ENCODE data around the gene MYO7A.

DNA sequence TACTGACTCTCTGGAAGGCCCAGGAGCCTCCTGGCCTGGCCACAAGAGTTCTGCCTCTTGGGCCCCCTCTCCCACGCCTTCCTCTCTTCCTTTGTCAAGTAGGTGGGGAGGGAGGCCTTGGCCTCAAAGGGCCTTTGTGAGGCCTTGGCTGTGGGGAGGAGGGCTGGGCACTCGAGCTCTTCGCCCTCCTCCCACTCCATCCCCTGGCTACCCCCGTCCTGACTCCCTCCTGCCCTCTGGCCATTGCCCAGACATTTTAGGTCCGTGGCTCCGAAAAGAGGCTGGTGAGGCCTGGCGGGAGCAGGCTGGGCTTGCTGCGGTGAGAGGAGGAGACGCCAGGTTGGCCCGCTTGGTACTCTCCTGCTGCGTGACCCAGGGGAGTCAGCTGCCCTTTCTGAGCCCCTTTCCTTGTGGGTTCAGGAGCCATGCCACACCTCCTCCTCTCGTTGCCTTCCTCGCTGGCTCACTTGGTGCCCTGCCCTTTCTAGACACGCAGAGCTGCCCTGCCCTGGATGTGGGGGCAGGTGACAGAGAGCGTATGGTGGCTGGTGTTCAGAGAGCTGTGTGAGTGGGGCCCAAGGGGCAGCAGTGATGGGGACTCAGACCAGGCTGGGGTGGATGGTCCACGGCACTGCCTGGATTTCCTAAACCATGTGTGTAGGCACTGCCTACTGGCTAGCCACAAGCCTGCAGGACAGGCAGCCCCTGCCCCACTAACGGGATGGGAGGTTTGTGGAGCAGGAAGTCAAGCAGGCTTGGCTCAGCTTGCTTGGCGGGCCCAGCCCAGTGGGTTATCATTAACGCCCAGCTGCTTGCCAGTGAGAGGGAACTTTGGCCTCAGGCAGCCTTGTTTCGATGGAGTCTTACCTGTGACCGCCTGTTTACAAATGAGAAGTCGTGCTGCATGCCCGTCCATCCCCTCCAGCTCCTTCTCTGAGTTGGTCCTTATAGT is 41.2 kb upstream of the MYO7A start:
- no peak for TF ChIP-seq EP300 (IDR thresholded peaks at IDR 0.05)
- TF ChIP-seq, protein P1, sequence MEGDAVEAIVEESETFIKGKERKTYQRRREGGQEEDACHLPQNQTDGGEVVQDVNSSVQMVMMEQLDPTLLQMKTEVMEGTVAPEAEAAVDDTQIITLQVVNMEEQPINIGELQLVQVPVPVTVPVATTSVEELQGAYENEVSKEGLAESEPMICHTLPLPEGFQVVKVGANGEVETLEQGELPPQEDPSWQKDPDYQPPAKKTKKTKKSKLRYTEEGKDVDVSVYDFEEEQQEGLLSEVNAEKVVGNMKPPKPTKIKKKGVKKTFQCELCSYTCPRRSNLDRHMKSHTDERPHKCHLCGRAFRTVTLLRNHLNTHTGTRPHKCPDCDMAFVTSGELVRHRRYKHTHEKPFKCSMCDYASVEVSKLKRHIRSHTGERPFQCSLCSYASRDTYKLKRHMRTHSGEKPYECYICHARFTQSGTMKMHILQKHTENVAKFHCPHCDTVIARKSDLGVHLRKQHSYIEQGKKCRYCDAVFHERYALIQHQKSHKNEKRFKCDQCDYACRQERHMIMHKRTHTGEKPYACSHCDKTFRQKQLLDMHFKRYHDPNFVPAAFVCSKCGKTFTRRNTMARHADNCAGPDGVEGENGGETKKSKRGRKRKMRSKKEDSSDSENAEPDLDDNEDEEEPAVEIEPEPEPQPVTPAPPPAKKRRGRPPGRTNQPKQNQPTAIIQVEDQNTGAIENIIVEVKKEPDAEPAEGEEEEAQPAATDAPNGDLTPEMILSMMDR (IDR thresholded peaks at IDR 0.05) = no peak
